HL-60 (cell line): ENCODE measurements around the gene PSMA7.

Experiments used
- DNase-seq, 2 experiments: peaks; one replicate each; pipeline ENCODE4 v3.0.0-alpha.2; 2010 to 2020; ENCODE audit warnings: low read depth in 1 of 2, low spot score in 1 of 2
- H3K27ac ChIP-seq: fragments of 250-450 bp; sonication (Bioruptor Pico); replicated peaks from 2 replicates; pipeline ENCODE4 v1.5.1; 2020; ENCODE audit warnings: mild to moderate bottlenecking, moderate library complexity
- H3K27me3 ChIP-seq: fragments of 250-450 bp; sonication (Bioruptor Pico); 2 replicates; pipeline ENCODE4 v1.5.1; 2021; ENCODE audit warnings: mild to moderate bottlenecking, moderate library complexity; ENCODE audit not compliant: insufficient read depth, poor library complexity, severe bottlenecking
- H3K4me3 ChIP-seq: replicated peaks from 2 replicates; pipeline ENCODE4 v1.5.1; 2011; ENCODE audit warnings: mild to moderate bottlenecking, control low read depth, low read length; ENCODE audit not compliant: insufficient read depth
- CTCF ChIP-seq: IDR thresholded peaks from one replicate; pipeline ENCODE4 v1.5.1; 2011; ENCODE audit warnings: low read length, control low read depth, inconsistent platforms; ENCODE audit not compliant: insufficient read depth
- GABPA ChIP-seq: IDR thresholded peaks from 2 replicates; pipeline ENCODE4 v1.6.1; 2012; ENCODE audit warnings: low read depth
- POLR2AphosphoS5 ChIP-seq: IDR thresholded peaks from 2 replicates; pipeline ENCODE4 v1.6.1; 2012; ENCODE audit warnings: low read depth
- SPI1 ChIP-seq: IDR thresholded peaks from 2 replicates; pipeline ENCODE4 v1.6.1; 2012; ENCODE audit warnings: low read depth, mild to moderate bottlenecking, borderline replicate concordance
- TF ChIP-seq, protein P1 (sequence below): IDR thresholded peaks from 2 replicates; pipeline ENCODE4 v1.6.1; 2012; ENCODE audit warnings: low read depth; ENCODE audit not compliant: insufficient replicate concordance

The PSMA7 gene

DNA sequence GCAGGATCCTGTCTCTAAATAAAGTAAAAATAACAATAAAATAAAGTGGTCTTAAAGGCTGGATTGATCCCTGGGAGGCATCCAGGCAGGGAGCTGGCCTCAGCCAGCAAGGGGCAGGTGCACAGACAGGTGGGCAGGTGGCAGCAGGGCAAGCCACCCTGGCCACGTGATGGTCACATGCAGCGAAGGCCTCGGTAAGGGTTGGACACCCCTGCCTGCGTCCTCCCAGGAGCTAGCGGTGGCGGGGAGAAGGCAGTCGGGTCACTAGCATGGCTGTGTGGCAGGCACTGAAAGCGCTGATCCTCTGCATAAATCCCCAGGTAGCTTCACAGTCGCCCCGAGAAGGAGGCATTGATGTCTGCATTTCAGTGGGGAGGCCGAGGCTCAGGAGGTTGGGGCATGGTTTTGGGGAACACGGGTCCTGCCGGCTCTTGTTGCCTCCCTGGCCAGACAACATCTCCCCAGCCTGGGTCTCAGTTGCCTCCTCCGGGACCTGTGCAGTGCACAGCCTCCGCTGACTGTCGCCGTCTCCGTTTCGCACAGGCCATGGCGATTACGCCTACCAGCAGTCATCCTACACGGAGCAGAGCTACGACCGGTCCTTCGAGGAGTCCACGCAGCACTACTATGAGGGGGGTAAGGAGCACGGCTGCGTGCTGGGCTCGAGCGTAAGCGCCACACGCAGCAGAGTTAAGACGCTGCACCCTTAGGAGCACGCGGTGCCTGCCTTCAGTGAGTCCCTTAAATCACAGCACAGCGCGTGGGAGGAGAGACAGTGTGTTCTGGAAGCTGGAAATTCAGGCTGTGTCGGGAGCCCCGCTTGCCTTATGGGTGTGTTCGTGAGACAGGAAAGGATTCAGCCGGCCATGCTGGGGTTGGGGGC, 21.9 kb upstream of the PSMA7 start:
- Histone ChIP-seq H3K4me3 (no peak overlapping the region), H3K27me3 (no peaks in the 10 kb centered on the region), H3K27ac (no peak overlapping the region)
- TF ChIP-seq POLR2AphosphoS5: no peak
- TF ChIP-seq CTCF: no peak
- TF ChIP-seq GABPA: no peak
- TF ChIP-seq SPI1: no peak
- TF ChIP-seq, protein P1, sequence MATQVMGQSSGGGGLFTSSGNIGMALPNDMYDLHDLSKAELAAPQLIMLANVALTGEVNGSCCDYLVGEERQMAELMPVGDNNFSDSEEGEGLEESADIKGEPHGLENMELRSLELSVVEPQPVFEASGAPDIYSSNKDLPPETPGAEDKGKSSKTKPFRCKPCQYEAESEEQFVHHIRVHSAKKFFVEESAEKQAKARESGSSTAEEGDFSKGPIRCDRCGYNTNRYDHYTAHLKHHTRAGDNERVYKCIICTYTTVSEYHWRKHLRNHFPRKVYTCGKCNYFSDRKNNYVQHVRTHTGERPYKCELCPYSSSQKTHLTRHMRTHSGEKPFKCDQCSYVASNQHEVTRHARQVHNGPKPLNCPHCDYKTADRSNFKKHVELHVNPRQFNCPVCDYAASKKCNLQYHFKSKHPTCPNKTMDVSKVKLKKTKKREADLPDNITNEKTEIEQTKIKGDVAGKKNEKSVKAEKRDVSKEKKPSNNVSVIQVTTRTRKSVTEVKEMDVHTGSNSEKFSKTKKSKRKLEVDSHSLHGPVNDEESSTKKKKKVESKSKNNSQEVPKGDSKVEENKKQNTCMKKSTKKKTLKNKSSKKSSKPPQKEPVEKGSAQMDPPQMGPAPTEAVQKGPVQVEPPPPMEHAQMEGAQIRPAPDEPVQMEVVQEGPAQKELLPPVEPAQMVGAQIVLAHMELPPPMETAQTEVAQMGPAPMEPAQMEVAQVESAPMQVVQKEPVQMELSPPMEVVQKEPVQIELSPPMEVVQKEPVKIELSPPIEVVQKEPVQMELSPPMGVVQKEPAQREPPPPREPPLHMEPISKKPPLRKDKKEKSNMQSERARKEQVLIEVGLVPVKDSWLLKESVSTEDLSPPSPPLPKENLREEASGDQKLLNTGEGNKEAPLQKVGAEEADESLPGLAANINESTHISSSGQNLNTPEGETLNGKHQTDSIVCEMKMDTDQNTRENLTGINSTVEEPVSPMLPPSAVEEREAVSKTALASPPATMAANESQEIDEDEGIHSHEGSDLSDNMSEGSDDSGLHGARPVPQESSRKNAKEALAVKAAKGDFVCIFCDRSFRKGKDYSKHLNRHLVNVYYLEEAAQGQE: no peak
- no peak for DNase-seq

DNA sequence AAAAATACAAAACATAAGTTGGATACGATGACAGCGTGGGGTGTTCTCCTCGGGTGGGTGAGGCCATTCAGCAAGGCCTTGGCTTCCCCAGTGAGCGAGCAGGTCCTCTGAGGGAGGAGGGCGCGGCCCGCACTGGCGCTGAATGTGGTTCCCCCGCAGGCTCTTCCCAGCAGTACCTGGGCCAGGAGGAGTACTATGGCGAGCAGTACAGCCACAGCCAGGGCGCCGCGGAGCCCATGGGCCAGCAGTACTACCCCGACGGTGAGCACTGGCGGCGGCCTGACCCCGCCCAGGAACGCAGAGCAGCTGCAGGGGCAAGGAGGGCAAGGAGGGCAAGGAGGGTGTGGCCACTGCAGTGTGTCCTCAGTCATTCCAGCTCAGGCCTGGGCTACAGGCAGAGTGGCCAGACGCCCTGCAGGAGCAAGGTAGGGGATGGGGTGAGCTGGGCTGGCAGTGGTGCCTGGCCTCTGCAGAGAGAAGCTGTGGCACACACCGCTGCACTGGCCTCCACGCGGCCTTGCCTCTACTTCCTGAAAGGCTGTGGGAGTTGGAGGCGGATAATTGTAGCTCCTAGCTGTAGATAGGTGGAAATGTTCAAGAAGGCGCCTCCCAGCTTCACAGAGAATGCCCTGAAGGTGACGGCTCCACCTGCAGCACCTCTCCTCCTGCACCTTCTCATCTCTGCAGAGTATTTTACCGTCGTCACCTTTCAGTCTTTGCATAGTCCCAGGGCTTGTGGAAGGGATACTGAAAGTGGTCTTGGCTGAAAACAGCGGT, 21.0 kb upstream of the PSMA7 start:
- no peaks in the 10 kb centered on the region for H3K27me3 ChIP-seq
- no peak for DNase-seq
- no peak overlapping the region for H3K27ac ChIP-seq
- no peak overlapping the region for H3K4me3 ChIP-seq
- TF ChIP-seq SPI1: no peak
- no peak for TF ChIP-seq POLR2AphosphoS5
- TF ChIP-seq CTCF: no peak
- TF ChIP-seq GABPA: no peak
- TF ChIP-seq, protein P1: no peak

GRCh38 chr20:62163485-62163865, 20.3 kb upstream of the PSMA7 start:
- DNase-seq: no peak
- Histone ChIP-seq H3K27me3 (no peaks in the 10 kb centered on the region), H3K27ac (no peak overlapping the region), H3K4me3 (no peak overlapping the region)
- no peak for TF ChIP-seq POLR2AphosphoS5
- TF ChIP-seq GABPA: no peak
- TF ChIP-seq, protein P1: no peak
- TF ChIP-seq CTCF: no peak
- TF ChIP-seq SPI1: no peak
